MM.1S (cell line): ENCODE data around the gene ZDHHC11B.
"Not testable (repeated sequence)": the region's sequence is repeated elsewhere in the genome, so short reads cannot be mapped to it uniquely, and the experiment has no call there.

Experiments
- DNase-seq: peaks from one replicate; pipeline ENCODE4 v3.0.0-alpha.2; 2015
- H2AFZ ChIP-seq: fragments of 300-600 bp; sonication (generic); 2 replicates; pipeline ENCODE4 v1.6.0; 2016; ENCODE audit warnings: antibody characterized with exemption, low read length
- H3F3A ChIP-seq: fragments of 300-600 bp; sonication (generic); 2 replicates; pipeline ENCODE4 v1.6.1; 2016; ENCODE audit warnings: mild to moderate bottlenecking, antibody characterized with exemption, low read length, moderate library complexity, mixed read lengths; ENCODE audit not compliant: insufficient read depth
- H3K27ac ChIP-seq: fragments of 300-600 bp; sonication (generic); 2 replicates; pipeline ENCODE4 v1.5.1; 2016; ENCODE audit warnings: mild to moderate bottlenecking, low read length
- H3K27me3 ChIP-seq: fragments of 300-600 bp; sonication (generic); replicated peaks from 2 replicates; pipeline ENCODE4 v1.6.0; 2016; ENCODE audit warnings: low read length; ENCODE audit not compliant: insufficient read depth
- H3K36me3 ChIP-seq: fragments of 300-600 bp; sonication (generic); replicated peaks from 2 replicates; pipeline ENCODE4 v1.6.1; 2016; ENCODE audit warnings: mild to moderate bottlenecking, low read length, mixed read lengths; ENCODE audit not compliant: insufficient read depth
- H3K4me1 ChIP-seq: fragments of 300-600 bp; sonication (generic); 2 replicates; pipeline ENCODE4 v1.6.1; 2016; ENCODE audit warnings: low read length, mixed read lengths
- H3K4me2 ChIP-seq: fragments of 300-600 bp; sonication (generic); 2 replicates; pipeline ENCODE4 v1.6.0; 2016; ENCODE audit warnings: low read depth, low read length
- H3K4me3 ChIP-seq: fragments of 300-600 bp; sonication (generic); 2 replicates; pipeline ENCODE4 v1.5.1; 2016; ENCODE audit warnings: low read length, mixed read lengths
- H3K79me2 ChIP-seq: fragments of 300-600 bp; sonication (generic); 2 replicates; pipeline ENCODE4 v1.6.1; 2016; ENCODE audit warnings: mixed run types, low read length, mixed read lengths
- H3K9ac ChIP-seq: fragments of 300-600 bp; sonication (generic); 2 replicates; pipeline ENCODE4 v1.6.1; 2016; ENCODE audit warnings: low read length, mixed read lengths
- H3K9me2 ChIP-seq: fragments of 300-600 bp; sonication (generic); replicated peaks from 2 replicates; pipeline ENCODE4 v1.6.1; 2016; ENCODE audit warnings: mild to moderate bottlenecking, low read length, mixed read lengths; ENCODE audit not compliant: insufficient read depth
- H3K9me3 ChIP-seq: fragments of 300-600 bp; sonication (generic); replicated peaks from 2 replicates; pipeline ENCODE4 v1.6.1; 2016; ENCODE audit warnings: mild to moderate bottlenecking, low read length, mixed read lengths; ENCODE audit not compliant: insufficient read depth
- H4K20me1 ChIP-seq: fragments of 300-600 bp; sonication (generic); 2 replicates; pipeline ENCODE4 v1.6.1; 2016; ENCODE audit warnings: mild to moderate bottlenecking, low read length, moderate library complexity, mixed read lengths; ENCODE audit not compliant: insufficient read depth
- CTCF ChIP-seq: fragments of 300-600 bp; sonication (generic); IDR thresholded peaks from 2 replicates; pipeline ENCODE4 v1.5.1; 2016; ENCODE audit warnings: antibody characterized with exemption, low read length, mixed read lengths
- EZH2 ChIP-seq: fragments of 300-600 bp; sonication (generic); optimal IDR thresholded peaks from 2 replicates; pipeline ENCODE3; 2017; ENCODE audit warnings: low read depth, mild to moderate bottlenecking, antibody characterized with exemption, low read length, mixed read lengths
- EZH2phosphoT487 ChIP-seq: fragments of 300-600 bp; sonication (generic); IDR thresholded peaks from 2 replicates; pipeline ENCODE4 v1.6.1; 2018; ENCODE audit warnings: antibody characterized with exemption, low read length

ZDHHC11B gene

GRCh38 chr5:774304-774703, 10.2 kb downstream of the ZDHHC11B start:
- H3F3A ChIP-seq, H3K36me3 ChIP-seq, DNase-seq, H3K27ac ChIP-seq, H2AFZ ChIP-seq, H3K27me3 ChIP-seq, H3K9me2 ChIP-seq, H3K9ac ChIP-seq, H3K4me1 ChIP-seq, H3K9me3 ChIP-seq, H3K4me3 ChIP-seq, H3K79me2 ChIP-seq, H3K4me2 ChIP-seq, H4K20me1 ChIP-seq: not testable (repeated sequence)

GRCh38 chr5:773517-774264, 10.8 kb downstream of the ZDHHC11B start:
- Histone ChIP-seq H3K4me3 (no peak overlapping the region), H3K27ac (no peak overlapping the region), H3K4me1 (no peaks in the 10 kb centered on the region), H3K79me2 (no peaks in the 10 kb centered on the region), H3K9me2 (no peaks in the 10 kb centered on the region), H2AFZ (no peak overlapping the region), H3K4me2 (no peak overlapping the region), H3F3A (no peaks in the 10 kb centered on the region), H3K9ac (no peak overlapping the region), H4K20me1 (no peaks in the 10 kb centered on the region), H3K27me3 (no peaks in the 10 kb centered on the region), H3K36me3 (no peaks in the 10 kb centered on the region), H3K9me3 (no peaks in the 10 kb centered on the region)
- no peak for DNase-seq
- TF ChIP-seq EZH2phosphoT487, result no peak
- no peak for TF ChIP-seq EZH2
- TF ChIP-seq CTCF, result no peak

- H3F3A ChIP-seq, DNase-seq, H3K4me3 ChIP-seq, H3K27me3 ChIP-seq, H2AFZ ChIP-seq, H3K4me1 ChIP-seq, H3K9ac ChIP-seq, H3K4me2 ChIP-seq, H4K20me1 ChIP-seq, H3K36me3 ChIP-seq, H3K27ac ChIP-seq, H3K9me3 ChIP-seq, H3K79me2 ChIP-seq, H3K9me2 ChIP-seq: not testable (repeated sequence)
Observed at GRCh38 chr5:772931-773330, 11.6 kb downstream of the ZDHHC11B start.

GRCh38 chr5:772547-772890, 12.0 kb downstream of the ZDHHC11B start:
- H3K36me3 ChIP-seq, H3K9ac ChIP-seq, H4K20me1 ChIP-seq, H3K4me2 ChIP-seq, H3K27me3 ChIP-seq, H2AFZ ChIP-seq, DNase-seq, H3K27ac ChIP-seq, H3F3A ChIP-seq, H3K4me1 ChIP-seq, H3K4me3 ChIP-seq, H3K9me2 ChIP-seq, H3K9me3 ChIP-seq, H3K79me2 ChIP-seq: not testable (repeated sequence)

- not testable (repeated sequence) for DNase-seq, H3K9me3 ChIP-seq, H3K36me3 ChIP-seq, H3K4me3 ChIP-seq, H3F3A ChIP-seq, H3K79me2 ChIP-seq, H4K20me1 ChIP-seq, H2AFZ ChIP-seq, H3K9ac ChIP-seq, H3K4me1 ChIP-seq, H3K4me2 ChIP-seq, H3K9me2 ChIP-seq, H3K27ac ChIP-seq, H3K27me3 ChIP-seq
Observed at GRCh38 chr5:771841-772546, 12.5 kb downstream of the ZDHHC11B start.

GRCh38 chr5:771087-771781, 13.3 kb downstream of the ZDHHC11B start:
- H3K4me3 ChIP-seq, DNase-seq, H3K27me3 ChIP-seq, H3K9me2 ChIP-seq, H3F3A ChIP-seq, H3K9me3 ChIP-seq, H2AFZ ChIP-seq, H4K20me1 ChIP-seq, H3K27ac ChIP-seq, H3K36me3 ChIP-seq, H3K79me2 ChIP-seq, H3K4me2 ChIP-seq, H3K4me1 ChIP-seq, H3K9ac ChIP-seq: not testable (repeated sequence)

- not testable (repeated sequence) for H3F3A ChIP-seq, H3K4me2 ChIP-seq, DNase-seq, H4K20me1 ChIP-seq, H2AFZ ChIP-seq, H3K9ac ChIP-seq, H3K36me3 ChIP-seq, H3K4me3 ChIP-seq, H3K9me3 ChIP-seq, H3K9me2 ChIP-seq, H3K27ac ChIP-seq, H3K79me2 ChIP-seq, H3K4me1 ChIP-seq, H3K27me3 ChIP-seq
Observed at GRCh38 chr5:770585-770984, 13.9 kb downstream of the ZDHHC11B start.
